GM10847 (cell line): ENCODE measurements around the gene CENPO.

Source experiments
- POLR2A ChIP-seq: IDR thresholded peaks from 2 replicates; pipeline ENCODE4 v1.6.1; 2011; ENCODE audit not compliant: insufficient read length; ENCODE audit errors: extremely low read depth

The CENPO gene

DNA sequence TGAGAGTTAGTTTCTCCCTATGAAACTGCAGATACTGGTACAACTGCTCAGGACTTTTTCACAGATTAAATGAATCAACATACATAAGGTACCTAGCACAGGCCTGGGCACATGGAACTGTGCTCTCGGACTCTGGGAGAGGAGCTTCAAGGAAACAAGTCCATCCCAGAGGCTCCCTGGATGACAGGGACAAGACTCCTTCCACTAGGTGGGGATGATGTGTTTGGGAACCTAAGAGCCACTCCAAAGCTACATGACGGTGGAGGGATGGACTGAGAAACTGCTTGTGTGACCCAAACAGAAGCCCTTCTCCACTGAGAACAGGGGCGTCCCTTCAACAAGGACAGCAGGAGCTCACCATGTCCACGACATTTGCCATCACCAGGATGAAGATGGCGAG is 37.1 kb downstream of the CENPO start:
- no peak for TF ChIP-seq POLR2A

GRCh38 chr2:24830786-24831185 is 37.6 kb downstream of the CENPO start:
- TF ChIP-seq POLR2A, result no peak

GRCh38 chr2:24831221-24832072 is 38.2 kb downstream of the CENPO start:
- no peak for TF ChIP-seq POLR2A

GRCh38 chr2:24832073-24832461 is 38.8 kb downstream of the CENPO start:
- TF ChIP-seq POLR2A, result no peak

DNA sequence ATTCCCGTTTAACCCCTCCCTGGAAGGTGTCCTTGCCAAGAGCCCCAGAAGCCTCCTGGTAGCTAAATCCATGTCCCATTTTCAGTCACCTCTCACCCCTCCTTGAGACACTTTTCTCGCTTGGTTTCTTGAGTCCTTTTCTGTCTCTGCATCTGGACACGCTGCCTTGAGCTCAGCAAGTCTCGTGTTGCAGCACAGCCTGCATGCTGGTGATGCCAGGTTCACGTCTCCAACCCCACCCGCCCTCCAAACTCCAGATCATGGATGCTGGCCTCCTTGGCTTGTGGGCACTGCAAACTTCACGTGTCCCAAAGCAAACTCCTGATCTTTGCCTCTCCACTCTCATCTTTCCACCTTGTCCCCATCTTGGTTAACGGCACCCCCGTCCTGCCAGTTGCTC is 39.3 kb downstream of the CENPO start:
- no peak for TF ChIP-seq POLR2A

DNA sequence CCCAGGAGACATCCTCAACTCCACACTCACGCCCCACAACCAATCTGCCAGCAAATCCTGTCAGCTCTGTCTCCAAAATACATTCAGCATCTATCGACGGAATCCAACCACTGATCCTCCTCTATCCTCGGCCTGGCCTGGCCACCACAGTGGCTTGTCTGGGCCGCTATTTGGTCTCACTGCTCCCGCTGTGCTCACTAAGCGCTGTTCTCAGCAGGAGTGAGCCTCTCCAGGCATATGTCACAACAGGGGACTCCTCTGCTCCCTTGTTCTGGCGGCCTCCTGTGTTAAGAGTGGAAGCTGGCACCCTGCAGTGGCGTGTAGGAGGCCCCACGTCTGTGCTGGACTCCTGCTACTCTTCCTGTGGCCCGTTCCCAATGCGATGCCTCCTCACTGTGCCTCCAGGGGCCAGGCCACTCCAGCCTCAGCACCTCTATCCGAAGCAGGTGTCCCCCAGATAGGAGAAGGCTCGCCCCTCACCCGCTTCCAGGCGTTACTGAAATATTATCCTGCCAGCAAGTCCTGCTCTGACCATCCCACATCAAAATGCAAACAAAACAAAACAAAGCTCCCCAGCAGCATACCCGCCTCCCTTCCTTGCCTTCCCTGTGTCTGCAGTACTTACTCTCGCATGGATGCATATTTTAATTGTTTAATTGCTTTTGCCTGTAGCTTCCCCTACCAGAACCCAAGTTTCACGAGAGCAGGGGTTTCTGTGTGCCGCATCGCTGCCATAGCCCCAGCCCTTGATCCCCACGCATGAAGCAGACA is 39.9 kb downstream of the CENPO start:
- TF ChIP-seq POLR2A, result no peak

GRCh38 chr2:24833821-24834732 is 40.9 kb downstream of the CENPO start:
- no peak for TF ChIP-seq POLR2A

DNA sequence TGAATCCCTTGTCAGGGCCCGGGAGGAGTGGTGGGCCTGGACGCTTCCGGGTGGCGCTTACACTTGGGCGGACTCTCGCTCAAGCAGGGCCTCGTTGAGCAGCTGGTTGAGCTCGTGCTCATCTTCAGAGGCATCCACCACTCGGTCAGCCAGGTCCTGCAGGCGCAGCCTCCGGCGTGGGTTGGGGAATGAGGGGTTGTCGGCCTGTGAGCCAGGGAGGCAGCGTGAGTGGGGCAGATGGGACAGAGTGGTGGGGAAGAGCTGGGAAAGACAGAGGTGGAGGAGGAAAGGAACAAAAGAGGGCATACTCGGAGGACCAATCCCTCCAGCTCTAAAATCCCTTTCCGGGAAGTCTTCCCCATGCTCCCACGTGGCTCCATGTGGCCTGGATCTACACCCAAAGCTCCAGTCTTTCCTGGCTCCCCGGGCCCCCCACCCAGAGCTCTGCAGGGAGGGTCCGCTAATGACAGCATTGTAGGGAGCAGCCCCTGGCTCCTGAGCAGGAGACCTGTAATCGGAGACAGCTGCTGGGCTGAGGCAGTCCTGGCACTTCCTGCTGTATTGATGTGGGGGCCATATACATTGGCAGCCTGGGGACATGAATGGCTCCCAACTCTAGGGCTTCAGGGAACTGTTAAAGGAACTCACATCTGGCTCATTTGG is 41.6 kb downstream of the CENPO start:
- TF ChIP-seq POLR2A, result no peak

GRCh38 chr2:24836206-24836605 is 43.0 kb downstream of the CENPO start:
- no peak for TF ChIP-seq POLR2A

- TF ChIP-seq POLR2A, result no peak
Measured at GRCh38 chr2:24836706-24837105, 43.5 kb downstream of the CENPO start.

DNA sequence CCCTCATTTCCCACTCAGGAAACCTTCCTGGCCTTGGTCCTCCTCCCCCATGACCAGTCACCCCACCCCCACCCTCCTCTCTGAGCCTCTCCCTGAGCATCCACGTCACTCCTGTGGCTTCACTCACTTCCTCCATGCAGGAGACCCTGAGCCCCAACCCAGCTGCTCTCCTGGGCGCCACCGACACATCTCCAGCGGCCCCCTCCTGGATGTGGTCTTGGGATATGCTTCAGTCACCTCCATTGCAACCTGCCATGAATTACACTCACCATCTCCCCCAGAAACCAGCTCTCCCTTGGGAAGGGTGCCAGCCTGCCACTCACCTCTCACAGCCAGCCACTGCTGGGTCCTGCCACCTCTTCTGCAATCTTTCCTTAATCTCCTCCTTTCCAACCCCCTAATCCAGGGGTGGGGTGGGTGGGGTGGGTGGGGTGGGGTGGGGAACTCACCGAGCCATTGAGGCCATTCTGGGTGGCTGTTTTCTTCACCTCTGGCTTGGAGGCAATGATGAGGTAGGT is 44.8 kb downstream of the CENPO start:
- no peak for TF ChIP-seq POLR2A

GRCh38 chr2:24838541-24838940 is 45.3 kb downstream of the CENPO start:
- no peak for TF ChIP-seq POLR2A

- TF ChIP-seq POLR2A, result no peak
Measured at GRCh38 chr2:24839729-24840128, 46.5 kb downstream of the CENPO start.

DNA sequence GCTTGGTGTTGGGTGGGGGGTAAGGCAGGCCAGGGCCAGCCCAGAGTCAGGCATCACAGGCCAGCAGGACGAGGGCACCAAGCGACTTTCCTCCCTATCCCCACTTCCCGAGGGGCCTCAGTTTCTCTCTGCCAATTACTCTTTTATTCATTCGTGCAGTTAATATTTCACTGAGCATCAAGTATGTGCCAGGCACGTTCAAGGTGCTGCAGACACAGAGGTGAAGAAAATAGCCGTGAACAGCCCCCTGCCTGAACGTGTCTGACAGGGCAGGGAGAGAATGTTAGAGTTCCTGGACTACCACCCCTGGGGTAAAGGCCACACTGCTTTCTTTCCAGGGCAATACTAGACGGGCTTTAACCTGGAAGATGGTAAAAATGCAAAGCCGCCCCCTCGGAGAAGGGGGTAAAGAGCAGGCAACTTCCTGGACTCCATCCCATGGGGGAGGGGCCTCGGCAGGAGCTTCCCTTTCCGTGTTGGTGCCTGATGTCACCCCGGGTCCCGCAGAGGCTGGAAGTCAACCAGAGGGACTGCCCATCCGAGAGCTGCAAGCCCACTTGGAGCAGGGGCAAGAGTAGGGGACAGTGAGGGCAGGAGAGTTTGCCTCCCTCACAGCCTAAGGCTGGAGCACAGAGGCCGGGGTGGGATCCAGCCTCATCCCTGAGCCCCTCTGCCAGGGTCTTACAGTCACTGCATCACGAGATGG is 47.1 kb downstream of the CENPO start:
- no peak for TF ChIP-seq POLR2A
